HG03175 (cell line): Measurements from ENCODE around the gene ID3.
"Not testable (repeated sequence)": the region's sequence is repeated elsewhere in the genome, so short reads cannot be mapped to it uniquely, and the experiment has no call there.

ENCODE experiments used
- ATAC-seq: cut with Tn5 transposase; IDR thresholded peaks from one replicate; pipeline ENCODE4 v1.9.1; 2021; ENCODE audit warnings: mild to moderate bottlenecking, moderate library complexity; ENCODE audit not compliant: unreplicated experiment

Gene ID3

GRCh38 chr1:23553231-23554126 lies 5.8 kb downstream of the ID3 start:
- ATAC-seq: no peak

- no peak for ATAC-seq
Observed at GRCh38 chr1:23551849-23552248, 7.5 kb downstream of the ID3 start.

- no peak for ATAC-seq
Observed at GRCh38 chr1:23548704-23549143, 10.6 kb downstream of the ID3 start.

GRCh38 chr1:23546897-23547584 lies 12.3 kb downstream of the ID3 start:
- ATAC-seq: no peak

GRCh38 chr1:23545851-23546250 lies 13.4 kb downstream of the ID3 start:
- ATAC-seq: no peak

GRCh38 chr1:23544444-23545389 lies 14.6 kb downstream of the ID3 start:
- ATAC-seq: no peak

- no peak for ATAC-seq
Observed at GRCh38 chr1:23543707-23544443, 15.4 kb downstream of the ID3 start.

- not testable (repeated sequence) for ATAC-seq
Observed at GRCh38 chr1:23542940-23543339, 16.4 kb downstream of the ID3 start.

GRCh38 chr1:23539698-23540266 lies 19.5 kb downstream of the ID3 start:
- peak; percentile 89 for ATAC-seq

GRCh38 chr1:23537296-23537973 lies 21.9 kb downstream of the ID3 start:
- ATAC-seq: no peak

GRCh38 chr1:23533246-23534023 lies 25.9 kb downstream of the ID3 start:
- no peak for ATAC-seq

GRCh38 chr1:23531562-23532094 lies 27.7 kb downstream of the ID3 start:
- ATAC-seq: no peak

GRCh38 chr1:23530747-23531561 lies 28.3 kb downstream of the ID3 start, which contains the start of gene E2F2:
E2F2 (minus strand) TSS chr1:23531233; CDS start chr1:23530793, 440 bp downstream.
- ATAC-seq: peak; percentile 49

- no peak for ATAC-seq
Observed at GRCh38 chr1:23530087-23530746, 29.1 kb downstream of the ID3 start.

GRCh38 chr1:23529146-23530086 lies 29.9 kb downstream of the ID3 start:
- ATAC-seq: no peak
